Measurements from ENCODE around the gene GRAMD1B. TPM values are rescaled to one million over a fixed set of nuclear protein-coding genes. Genes with fewer than 3 reads are reported as not detected.
A peak's percentile ranks its signal among the peaks of the same experiment; 100 is the strongest.

Gene GRAMD1B
- total RNA-seq, 1 experiment from 2014 or later, result 82.1 TPM

- H2AFZ ChIP-seq (ENCODE audit: low read length), result no peak overlapping the region
- H3K4me3 ChIP-seq (ENCODE audit: low read length), result peak overlapping the region; percentile 88
- H3K9me3 ChIP-seq (ENCODE audit: low read length), result no peaks in the 10 kb centered on the region
- H3K9ac ChIP-seq (ENCODE audit: low read length), result peak overlapping the region; percentile 98
- H3K9me2 ChIP-seq (replicated peaks; ENCODE audit: low read length), result no peaks in the 10 kb centered on the region
- TF ChIP-seq CTCF (conservative IDR thresholded peaks at IDR 0.05; ENCODE audit: low read depth, low read length) (no peak), EZH2 (IDR thresholded peaks at IDR 0.05; ENCODE audit: low read length, unreplicated experiment) (no peak), EZH2phosphoT487 (IDR thresholded peaks at IDR 0.05; ENCODE audit: borderline replicate concordance, low read length) (no peak)
- ChIA-PET CTCF (interaction anchor here (0.6 kb wide), 1 partner anchor 246 kb away, joined by 4 read pairs; no protein-coding TSS in a partner anchor), POLR2A (ENCODE audit: unreplicated experiment) (interaction anchor here (0.6 kb wide), 1 partner anchor 162 kb away, joined by 3 read pairs; no protein-coding TSS in a partner anchor)
- H4K20me1 ChIP-seq (ENCODE audit: low read length), result peaks cover 10% of the 10 kb centered on the region; the same call in 1 of the 2 replicates
- BruUV-seq (replicated peaks), result no TSS peak
- DNase-seq, result peak; percentile 86
- intact Hi-C loops (cut with micrococcal nuclease), result loop anchor here (1.0 kb wide), 3 partner anchors 23 to 43 kb away; no protein-coding TSS in a partner anchor
- no peaks in the 10 kb centered on the region for H3K27me3 ChIP-seq (ENCODE audit: low read length)
- peak overlapping the region; percentile 83 for H3K4me2 ChIP-seq (ENCODE audit: low read length)
- H3K79me2 ChIP-seq (ENCODE audit: low read length), result peaks cover 63% of the 10 kb centered on the region
- peak; percentile 43 for ATAC-seq
- peaks cover 4% of the 10 kb centered on the region for H3F3A ChIP-seq (ENCODE audit: low read length, unreplicated experiment)
- peaks cover 5% of the 10 kb centered on the region; the same call in 1 of the 2 replicates for H3K36me3 ChIP-seq (ENCODE audit: low read depth, low read length)
- H3K27ac ChIP-seq (ENCODE audit: low read length), result peak overlapping the region; percentile 91
- H3K4me1 ChIP-seq (ENCODE audit: insufficient read depth, low read length), result peaks cover 54% of the 10 kb centered on the region
These were observed 1.6 kb downstream of the GRAMD1B start for GRCh38 chr11:123431619-123432018.

GRCh38 chr11:123434262-123434661, 4.2 kb downstream of the GRAMD1B start:
- TF ChIP-seq EZH2 (IDR thresholded peaks at IDR 0.05; ENCODE audit: low read length, unreplicated experiment), result no peak
- TF ChIP-seq CTCF (conservative IDR thresholded peaks at IDR 0.05; ENCODE audit: low read depth, low read length), result peak; percentile 53
- TF ChIP-seq EZH2phosphoT487 (IDR thresholded peaks at IDR 0.05; ENCODE audit: borderline replicate concordance, low read length), result no peak
- intact Hi-C loops (cut with micrococcal nuclease), result no loop called here
- H3K79me2 ChIP-seq (ENCODE audit: low read length), result peaks cover 87% of the 10 kb centered on the region
- H3F3A ChIP-seq (ENCODE audit: low read length, unreplicated experiment), result peaks cover 4% of the 10 kb centered on the region
- H4K20me1 ChIP-seq (ENCODE audit: low read length), result peaks cover 10% of the 10 kb centered on the region; the same call in 1 of the 2 replicates
- H3K9me3 ChIP-seq (ENCODE audit: low read length), result no peaks in the 10 kb centered on the region
- peak overlapping the region; percentile 78 for H3K27ac ChIP-seq (ENCODE audit: low read length)
- ChIA-PET CTCF (interaction anchor here (0.6 to 1.5 kb wide), 3 partner anchors 27 to 380 kb away, joined by 3 to 18 read pairs (median 3); no protein-coding TSS in a partner anchor), POLR2A (ENCODE audit: unreplicated experiment) (interaction anchor here (0.6 kb wide), 2 partner anchors 19 to 818 kb away, joined by 4 to 12 read pairs; no protein-coding TSS in a partner anchor)
- peaks cover 14% of the 10 kb centered on the region for H3K36me3 ChIP-seq (ENCODE audit: low read depth, low read length)
- H3K4me2 ChIP-seq (ENCODE audit: low read length), result peak overlapping the region; percentile 45; the same call in 1 of the 2 replicates
- ATAC-seq, result no peak
- no TSS peak for BruUV-seq (replicated peaks)
- DNase-seq, result peak; percentile 51
- H3K9ac ChIP-seq (ENCODE audit: low read length), result peak overlapping the region; percentile 46
- no peak overlapping the region for H3K4me3 ChIP-seq (ENCODE audit: low read length)
- no peak overlapping the region for H2AFZ ChIP-seq (ENCODE audit: low read length)
- peaks cover 68% of the 10 kb centered on the region for H3K4me1 ChIP-seq (ENCODE audit: insufficient read depth, low read length)
- no peaks in the 10 kb centered on the region for H3K27me3 ChIP-seq (ENCODE audit: low read length)
- H3K9me2 ChIP-seq (replicated peaks; ENCODE audit: low read length), result no peaks in the 10 kb centered on the region

- Histone ChIP-seq H3K9me2 (replicated peaks; ENCODE audit: low read length) (no peaks in the 10 kb centered on the region), H3K4me3 (ENCODE audit: low read length) (no peak overlapping the region), H3K9ac (ENCODE audit: low read length) (peak overlapping the region; percentile 46), H2AFZ (ENCODE audit: low read length) (no peak overlapping the region), H3K27ac (ENCODE audit: low read length) (peak overlapping the region; percentile 78), H3K4me1 (ENCODE audit: insufficient read depth, low read length) (peaks cover 68% of the 10 kb centered on the region), H3K36me3 (ENCODE audit: low read depth, low read length) (peaks cover 14% of the 10 kb centered on the region), H4K20me1 (ENCODE audit: low read length) (peaks cover 10% of the 10 kb centered on the region; the same call in 1 of the 2 replicates), H3K4me2 (ENCODE audit: low read length) (peak overlapping the region; percentile 45), H3K27me3 (ENCODE audit: low read length) (no peaks in the 10 kb centered on the region), H3K9me3 (ENCODE audit: low read length) (no peaks in the 10 kb centered on the region), H3K79me2 (ENCODE audit: low read length) (peaks cover 94% of the 10 kb centered on the region), H3F3A (ENCODE audit: low read length, unreplicated experiment) (peaks cover 4% of the 10 kb centered on the region)
- ChIA-PET POLR2A (ENCODE audit: unreplicated experiment) (interaction anchor here (0.5 to 0.6 kb wide), 2 partner anchors 196 to 819 kb away, joined by 3 to 4 read pairs; no protein-coding TSS in a partner anchor), CTCF (interaction anchor here (0.6 to 1.5 kb wide), 3 partner anchors 27 to 381 kb away, joined by 3 to 18 read pairs (median 3); no protein-coding TSS in a partner anchor)
- TF ChIP-seq EZH2 (IDR thresholded peaks at IDR 0.05; ENCODE audit: low read length, unreplicated experiment) (no peak), CTCF (conservative IDR thresholded peaks at IDR 0.05; ENCODE audit: low read depth, low read length) (no peak), EZH2phosphoT487 (IDR thresholded peaks at IDR 0.05; ENCODE audit: borderline replicate concordance, low read length) (no peak)
- BruUV-seq (replicated peaks), result no TSS peak
- DNase-seq, result peak; percentile 74
- intact Hi-C loops (cut with micrococcal nuclease), result no loop called here
- peak; percentile 10 for ATAC-seq
These were observed 4.8 kb downstream of the GRAMD1B start for GRCh38 chr11:123434911-123435310.
